ENCODE measurements around the gene SEC11A. TPM values are rescaled to one million over a fixed set of nuclear protein-coding genes. Genes with fewer than 3 reads are reported as not detected.

SEC11A gene
- total RNA-seq, 1 donor from 2014 or later = 185 TPM

DNA sequence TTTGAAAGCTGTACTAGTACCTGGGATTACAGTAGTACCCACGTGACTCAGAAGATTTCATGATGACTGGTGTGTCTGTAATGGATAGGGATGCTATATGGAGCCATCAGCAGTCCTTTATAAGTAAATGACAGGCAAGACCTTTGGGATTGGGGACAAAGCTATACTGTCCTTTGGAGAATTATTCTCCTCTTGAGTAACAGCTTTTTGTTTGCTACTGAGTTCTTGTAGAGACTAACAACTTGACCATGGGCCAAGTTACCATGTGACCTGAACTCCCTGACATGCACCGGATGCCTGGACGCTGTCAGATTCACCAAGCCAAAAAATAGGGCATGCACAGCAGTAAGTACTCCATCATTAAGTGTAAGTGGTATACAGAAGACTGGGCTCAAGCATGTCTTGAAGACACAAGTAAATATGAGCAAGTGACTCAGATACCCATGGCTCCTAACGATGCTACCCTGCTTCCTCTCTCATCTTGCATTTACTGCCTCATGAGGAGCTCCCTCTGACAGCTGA lies 12.9 kb downstream of the SEC11A start:
- no peak for DNase-seq (ENCODE audit: extremely low spot score, unreplicated experiment)
- Mint-ChIP-seq H3K27me3 (no peaks in the 10 kb centered on the region), H3K9me3 (no peaks in the 10 kb centered on the region), H3K4me1 (ENCODE audit: unreplicated experiment) (no peaks in the 10 kb centered on the region), H3K4me3 (no peak overlapping the region), H3K36me3 (no peaks in the 10 kb centered on the region), H3K27ac (no peak overlapping the region)
- TF ChIP-seq, protein P1, sequence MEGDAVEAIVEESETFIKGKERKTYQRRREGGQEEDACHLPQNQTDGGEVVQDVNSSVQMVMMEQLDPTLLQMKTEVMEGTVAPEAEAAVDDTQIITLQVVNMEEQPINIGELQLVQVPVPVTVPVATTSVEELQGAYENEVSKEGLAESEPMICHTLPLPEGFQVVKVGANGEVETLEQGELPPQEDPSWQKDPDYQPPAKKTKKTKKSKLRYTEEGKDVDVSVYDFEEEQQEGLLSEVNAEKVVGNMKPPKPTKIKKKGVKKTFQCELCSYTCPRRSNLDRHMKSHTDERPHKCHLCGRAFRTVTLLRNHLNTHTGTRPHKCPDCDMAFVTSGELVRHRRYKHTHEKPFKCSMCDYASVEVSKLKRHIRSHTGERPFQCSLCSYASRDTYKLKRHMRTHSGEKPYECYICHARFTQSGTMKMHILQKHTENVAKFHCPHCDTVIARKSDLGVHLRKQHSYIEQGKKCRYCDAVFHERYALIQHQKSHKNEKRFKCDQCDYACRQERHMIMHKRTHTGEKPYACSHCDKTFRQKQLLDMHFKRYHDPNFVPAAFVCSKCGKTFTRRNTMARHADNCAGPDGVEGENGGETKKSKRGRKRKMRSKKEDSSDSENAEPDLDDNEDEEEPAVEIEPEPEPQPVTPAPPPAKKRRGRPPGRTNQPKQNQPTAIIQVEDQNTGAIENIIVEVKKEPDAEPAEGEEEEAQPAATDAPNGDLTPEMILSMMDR (conservative IDR thresholded peaks at IDR 0.05) = no peak

DNA sequence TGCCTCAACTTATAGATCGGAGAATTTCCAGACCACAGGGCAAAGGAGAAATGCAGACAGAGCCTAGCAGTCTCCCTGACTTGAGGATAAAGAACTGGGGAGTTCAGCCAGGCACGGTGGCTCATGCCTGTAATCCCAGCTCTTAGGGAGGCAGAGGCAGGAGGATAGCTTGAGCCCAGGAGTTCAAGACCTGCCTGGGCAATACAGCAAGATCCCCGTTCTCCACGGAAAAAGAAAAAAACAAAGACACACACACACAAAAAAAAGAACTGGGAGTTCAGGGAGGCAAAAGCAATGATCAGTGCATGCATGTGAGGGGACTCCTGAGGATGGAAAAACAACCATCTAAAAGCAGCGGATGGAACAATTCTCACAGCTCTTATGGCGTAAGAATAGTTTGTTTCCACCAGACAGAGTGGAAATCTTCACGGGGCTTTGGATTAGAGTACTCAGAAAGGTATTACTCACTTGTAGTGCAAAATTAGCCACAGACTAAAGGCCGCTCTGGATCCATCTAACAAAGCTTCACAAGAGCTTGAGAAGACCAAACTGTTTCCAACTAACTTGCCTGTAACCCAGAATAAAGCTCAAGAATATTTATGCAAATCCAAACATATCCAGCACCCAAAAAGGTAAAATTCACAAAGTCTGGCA lies 16.3 kb downstream of the SEC11A start:
- no peak overlapping the region for H3K27ac Mint-ChIP-seq
- no peaks in the 10 kb centered on the region for H3K9me3 Mint-ChIP-seq
- DNase-seq (ENCODE audit: extremely low spot score, unreplicated experiment) = no peak
- TF ChIP-seq, protein P1 (conservative IDR thresholded peaks at IDR 0.05) = no peak
- H3K27me3 Mint-ChIP-seq = no peaks in the 10 kb centered on the region
- H3K4me3 Mint-ChIP-seq = no peak overlapping the region
- H3K36me3 Mint-ChIP-seq = no peaks in the 10 kb centered on the region
- peaks cover 8% of the 10 kb centered on the region for H3K4me1 Mint-ChIP-seq (ENCODE audit: unreplicated experiment)

DNA sequence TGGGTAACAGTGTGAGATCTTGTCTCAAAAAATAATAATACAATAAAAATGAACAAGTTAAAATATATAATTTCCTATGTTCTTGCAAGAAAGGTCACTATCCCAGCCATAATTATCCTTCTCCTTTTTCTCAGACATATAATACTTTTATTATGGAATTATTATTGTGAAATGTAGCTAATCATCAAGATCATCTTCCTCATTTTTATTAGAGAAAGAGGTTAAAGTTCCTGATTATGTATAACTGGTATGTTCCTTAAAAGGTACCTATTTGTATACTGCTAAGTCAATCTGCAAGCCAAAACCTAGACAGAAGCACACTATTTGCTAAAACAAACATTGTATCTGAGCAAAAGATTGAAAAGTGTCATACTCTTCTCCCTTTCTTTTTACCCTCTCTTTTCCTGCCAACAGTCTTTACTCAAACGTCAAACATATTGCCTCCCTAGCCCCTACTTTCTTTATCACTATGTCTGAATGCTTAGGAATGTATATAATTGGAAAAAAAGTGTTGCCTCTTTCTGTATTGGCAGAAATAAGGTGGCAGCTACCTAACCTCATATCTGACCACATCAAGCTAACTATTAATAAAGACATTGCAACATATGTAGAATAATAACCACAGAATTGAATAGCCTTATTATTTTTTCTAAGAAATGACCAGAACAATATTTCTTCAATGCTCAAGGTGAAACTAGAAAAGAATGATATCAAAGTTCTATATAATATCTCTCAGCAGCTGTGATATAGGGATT lies 18.5 kb downstream of the SEC11A start:
- no peak overlapping the region for H3K4me3 Mint-ChIP-seq
- peaks cover 8% of the 10 kb centered on the region for H3K4me1 Mint-ChIP-seq (ENCODE audit: unreplicated experiment)
- DNase-seq (ENCODE audit: extremely low spot score, unreplicated experiment) = no peak
- no peak overlapping the region for H3K27ac Mint-ChIP-seq
- no peaks in the 10 kb centered on the region for H3K9me3 Mint-ChIP-seq
- peaks cover under 1% of the 10 kb centered on the region for H3K36me3 Mint-ChIP-seq
- H3K27me3 Mint-ChIP-seq = no peaks in the 10 kb centered on the region
- TF ChIP-seq, protein P1 (conservative IDR thresholded peaks at IDR 0.05) = no peak

GRCh38 chr15:84696757-84697156 lies 19.2 kb downstream of the SEC11A start:
- Mint-ChIP-seq H3K27me3 (no peaks in the 10 kb centered on the region), H3K4me3 (no peak overlapping the region), H3K9me3 (no peaks in the 10 kb centered on the region), H3K4me1 (ENCODE audit: unreplicated experiment) (peaks cover 8% of the 10 kb centered on the region), H3K27ac (no peak overlapping the region), H3K36me3 (peaks cover 4% of the 10 kb centered on the region)
- DNase-seq (ENCODE audit: extremely low spot score, unreplicated experiment) = no peak
- TF ChIP-seq, protein P1 (conservative IDR thresholded peaks at IDR 0.05) = no peak

DNA sequence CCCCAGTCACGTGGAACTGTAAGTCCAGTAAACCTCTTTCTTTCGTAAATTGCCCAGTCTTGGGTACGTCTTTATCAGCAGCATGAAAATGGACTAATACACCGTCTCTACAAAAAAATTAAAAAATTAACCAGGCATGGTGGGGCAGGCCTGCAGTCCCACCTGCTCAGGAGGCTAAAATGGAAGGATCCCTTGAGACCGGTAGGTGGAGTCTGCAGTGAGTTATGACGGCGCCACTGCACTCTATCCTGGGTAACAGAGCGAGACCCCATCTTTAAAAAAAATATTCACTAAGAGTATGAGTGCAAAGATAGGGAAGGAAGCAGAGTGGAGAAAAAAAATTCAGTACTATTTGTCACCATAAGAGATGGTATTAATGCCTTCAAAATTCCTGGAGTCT lies 25.6 kb downstream of the SEC11A start:
- Mint-ChIP-seq H3K27me3 (no peaks in the 10 kb centered on the region), H3K27ac (no peak overlapping the region), H3K4me3 (no peak overlapping the region), H3K36me3 (peaks cover 29% of the 10 kb centered on the region), H3K4me1 (ENCODE audit: unreplicated experiment) (no peaks in the 10 kb centered on the region), H3K9me3 (no peaks in the 10 kb centered on the region)
- TF ChIP-seq, protein P1 (conservative IDR thresholded peaks at IDR 0.05) = no peak
- no peak for DNase-seq (ENCODE audit: extremely low spot score, unreplicated experiment)

Measured in type B pancreatic cell (in vitro differentiated cells).